ENCODE data around the gene SUMF2. TPM values are rescaled to one million over a fixed set of nuclear protein-coding genes. Genes with fewer than 3 reads are reported as not detected.
A peak's percentile ranks its signal among the peaks of the same experiment; 100 is the strongest.
"Not testable (repeated sequence)": the region's sequence is repeated elsewhere in the genome, so short reads cannot be mapped to it uniquely, and the experiment has no call there.

The SUMF2 gene
- total RNA-seq, 1 donor from 2014 or later: 157 TPM

GRCh38 chr7:56046721-56047445, 17.2 kb upstream of the SUMF2 start:
- Mint-ChIP-seq H3K4me3 (no peak overlapping the region), H3K36me3 (ENCODE audit: low read depth) (peaks cover 4% of the 10 kb centered on the region), H3K9me3 (no peaks in the 10 kb centered on the region), H3K4me1 (ENCODE audit: low read depth) (peaks cover 9% of the 10 kb centered on the region), H3K27me3 (ENCODE audit: insufficient read depth) (no peaks in the 10 kb centered on the region), H3K27ac (no peak overlapping the region)
- intact Hi-C loops (cut with micrococcal nuclease): no loop called here
- no peak for DNase-seq (ENCODE audit: low spot score)

DNA sequence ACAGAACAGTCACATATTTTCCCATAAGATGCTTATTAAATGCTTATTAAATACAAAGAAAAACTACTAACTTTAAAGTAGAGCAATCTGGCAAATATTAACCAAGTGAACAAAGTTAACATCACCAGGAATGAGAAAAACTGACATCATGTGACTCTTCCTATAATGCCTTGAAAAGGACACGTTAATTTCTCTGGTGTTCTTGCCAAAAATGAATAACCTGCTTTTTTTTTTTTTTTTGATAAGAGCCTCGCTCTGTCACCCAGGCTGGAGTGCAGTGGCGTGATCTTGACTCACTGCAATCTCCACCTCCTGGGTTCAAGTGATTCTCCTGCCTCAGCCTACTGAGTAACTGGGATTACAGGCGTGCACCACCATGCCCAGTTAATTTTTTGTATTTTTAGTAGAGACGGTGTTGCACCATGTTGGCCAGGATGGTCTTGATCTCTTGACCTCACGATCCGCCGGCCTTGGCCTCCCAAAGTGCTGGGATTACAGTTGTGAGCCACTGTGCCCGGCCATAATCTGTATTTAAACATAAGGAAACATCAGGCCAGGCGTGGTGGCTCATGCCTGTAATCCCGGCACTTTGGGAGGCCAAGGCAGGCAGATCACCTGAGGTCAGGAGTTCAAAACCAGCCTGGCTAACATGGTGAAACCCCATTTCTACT, 16.5 kb upstream of the SUMF2 start:
- H3K36me3 Mint-ChIP-seq (ENCODE audit: low read depth); H3K9me3 Mint-ChIP-seq; H3K27me3 Mint-ChIP-seq (ENCODE audit: insufficient read depth); intact Hi-C loops (cut with micrococcal nuclease); H3K4me1 Mint-ChIP-seq (ENCODE audit: low read depth); H3K27ac Mint-ChIP-seq; H3K4me3 Mint-ChIP-seq; DNase-seq (ENCODE audit: low spot score): not testable (repeated sequence)

DNA sequence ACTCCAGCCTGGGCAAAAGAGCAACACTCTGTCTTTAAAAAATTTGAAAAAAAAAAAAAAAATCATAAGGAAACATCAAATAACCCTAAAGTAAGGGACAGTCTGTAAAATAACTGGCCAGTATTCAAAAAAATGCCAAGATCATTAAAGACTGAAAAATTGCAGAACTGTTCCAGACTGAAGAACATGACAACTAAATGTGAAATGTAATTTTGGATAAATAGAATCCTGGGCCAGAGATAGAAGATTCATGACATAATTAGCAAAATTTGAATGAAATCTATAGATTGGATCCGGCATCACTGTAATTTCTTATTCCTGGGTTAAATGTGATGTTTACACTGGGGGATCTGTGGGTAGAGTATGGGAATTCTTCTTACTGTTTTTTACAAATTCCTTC, 15.8 kb upstream of the SUMF2 start:
- intact Hi-C loops (cut with micrococcal nuclease): no loop called here
- H3K4me1 Mint-ChIP-seq (ENCODE audit: low read depth): peaks cover 16% of the 10 kb centered on the region
- DNase-seq (ENCODE audit: low spot score): no peak
- H3K9me3 Mint-ChIP-seq: no peaks in the 10 kb centered on the region
- no peak overlapping the region for H3K4me3 Mint-ChIP-seq
- H3K27ac Mint-ChIP-seq: no peak overlapping the region
- H3K36me3 Mint-ChIP-seq (ENCODE audit: low read depth): peaks cover 8% of the 10 kb centered on the region
- no peaks in the 10 kb centered on the region for H3K27me3 Mint-ChIP-seq (ENCODE audit: insufficient read depth)

DNA sequence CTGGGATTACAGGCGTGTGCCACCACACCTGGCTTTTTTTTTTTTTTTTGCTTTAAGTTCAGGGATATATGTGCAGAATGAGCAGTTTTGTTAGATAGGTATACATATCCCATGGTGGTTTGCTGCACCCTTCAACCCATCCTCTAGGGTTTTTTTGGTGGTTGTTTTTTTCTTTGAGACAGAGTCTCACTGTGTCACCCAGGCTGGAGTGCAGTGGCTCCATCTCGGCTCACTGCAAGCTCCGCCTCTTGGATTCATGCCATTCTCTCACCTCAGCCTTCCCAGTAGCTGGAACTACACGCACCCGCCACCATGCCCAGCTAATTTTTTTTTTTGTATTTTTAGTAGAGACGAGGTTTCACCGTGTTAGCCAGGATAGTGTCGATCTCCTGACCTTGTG, 15.3 kb upstream of the SUMF2 start:
- H3K27me3 Mint-ChIP-seq (ENCODE audit: insufficient read depth); H3K4me3 Mint-ChIP-seq; H3K27ac Mint-ChIP-seq; H3K9me3 Mint-ChIP-seq; DNase-seq (ENCODE audit: low spot score); intact Hi-C loops (cut with micrococcal nuclease): not testable (repeated sequence)
- peaks cover 21% of the 10 kb centered on the region for H3K4me1 Mint-ChIP-seq (ENCODE audit: low read depth)
- H3K36me3 Mint-ChIP-seq (ENCODE audit: low read depth): peaks cover 12% of the 10 kb centered on the region

DNA sequence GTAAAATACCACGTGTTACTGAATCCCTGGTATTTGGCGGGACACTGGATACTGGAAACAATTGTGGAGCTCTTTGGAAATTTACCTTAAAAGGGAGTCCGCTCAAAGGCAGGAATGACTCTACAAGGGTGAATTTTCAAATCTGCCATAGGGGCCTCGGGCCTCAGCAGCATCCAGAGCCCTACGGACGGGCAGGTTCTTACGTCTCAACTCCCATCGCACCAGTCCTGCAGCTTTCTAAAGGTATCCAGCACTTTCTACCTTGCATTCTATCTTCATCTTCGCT, 13.1 kb upstream of the SUMF2 start:
- Mint-ChIP-seq H3K27me3 (ENCODE audit: insufficient read depth) (no peaks in the 10 kb centered on the region), H3K36me3 (ENCODE audit: low read depth) (peaks cover 28% of the 10 kb centered on the region), H3K9me3 (no peaks in the 10 kb centered on the region), H3K4me3 (peak overlapping the region; percentile 97), H3K27ac (peak overlapping the region; percentile 95), H3K4me1 (ENCODE audit: low read depth) (peaks cover 43% of the 10 kb centered on the region)
- intact Hi-C loops (cut with micrococcal nuclease): loop anchor here (1.0 to 5.0 kb wide), 12 partner anchors 13 to 685 kb away; partner anchors contain the start of genes CHCHD2, MRPS17, NIPSNAP2 and SUMF2
- no peak for DNase-seq (ENCODE audit: low spot score)

DNA sequence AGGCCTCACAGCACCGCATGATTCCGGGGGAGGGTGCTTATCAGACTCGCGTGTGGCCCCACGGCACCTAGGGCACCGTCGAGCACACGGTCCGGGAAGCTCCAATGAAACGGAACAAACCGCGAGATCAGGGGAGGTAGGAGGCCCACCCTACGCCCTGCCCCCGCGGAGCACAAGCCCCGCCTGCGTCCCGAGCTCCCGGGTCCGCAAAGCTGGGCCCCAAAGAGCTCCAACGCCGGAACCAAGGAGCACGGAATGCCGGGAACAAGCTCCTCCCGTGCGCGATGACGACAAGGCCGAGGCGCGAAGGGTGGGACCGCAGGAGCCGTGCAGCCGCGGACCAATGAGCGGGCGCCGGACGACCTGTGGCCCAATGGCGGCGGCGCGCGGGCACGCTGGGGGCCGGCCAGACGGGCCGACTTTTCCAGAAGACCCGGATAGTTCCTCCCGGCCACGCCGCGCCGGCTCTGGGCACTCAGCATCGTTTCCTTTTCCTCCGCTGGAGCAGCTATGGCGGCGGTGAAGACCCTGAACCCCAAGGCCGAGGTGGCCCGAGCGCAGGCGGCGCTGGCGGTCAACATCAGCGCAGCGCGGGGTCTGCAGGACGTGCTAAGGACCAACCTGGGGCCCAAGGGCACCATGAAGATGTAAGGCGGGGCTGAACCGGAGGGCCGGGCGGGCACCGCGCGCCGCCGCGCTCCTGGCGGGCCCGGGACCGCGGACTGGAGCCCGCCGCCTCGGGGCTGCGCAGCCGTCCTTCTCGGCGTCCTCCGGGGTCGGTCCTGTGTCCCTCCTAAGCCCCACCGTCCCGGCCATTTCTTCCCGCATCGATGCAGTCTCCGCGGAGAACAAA, 12.5 kb upstream of the SUMF2 start, which contains the start of the genes CCT6A and PSPH:
Gene CCT6A, plus strand, starts transcription at position 427 of the 853 bp plus-strand sequence. Its CDS starts 84 bp downstream, at position 511.
Gene PSPH, minus strand, starts transcription at position 106 of the 853 bp plus-strand sequence. CDS start 30,232 bp downstream, outside the sequence.
- H3K27me3 Mint-ChIP-seq (ENCODE audit: insufficient read depth): no peaks in the 10 kb centered on the region
- peaks cover 31% of the 10 kb centered on the region for H3K36me3 Mint-ChIP-seq (ENCODE audit: low read depth)
- peak; percentile 89 for DNase-seq (ENCODE audit: low spot score)
- intact Hi-C loops (cut with micrococcal nuclease): loop anchor here (1.0 to 5.0 kb wide), 12 partner anchors 13 to 685 kb away; partner anchors contain the start of genes CHCHD2, MRPS17, NIPSNAP2 and SUMF2
- H3K9me3 Mint-ChIP-seq: no peaks in the 10 kb centered on the region
- H3K4me3 Mint-ChIP-seq: peak within 1 kb of the TSS; percentile 97
- H3K4me1 Mint-ChIP-seq (ENCODE audit: low read depth): peaks cover 46% of the 10 kb centered on the region
- H3K27ac Mint-ChIP-seq: peak within 1 kb of the TSS; percentile 95

DNA sequence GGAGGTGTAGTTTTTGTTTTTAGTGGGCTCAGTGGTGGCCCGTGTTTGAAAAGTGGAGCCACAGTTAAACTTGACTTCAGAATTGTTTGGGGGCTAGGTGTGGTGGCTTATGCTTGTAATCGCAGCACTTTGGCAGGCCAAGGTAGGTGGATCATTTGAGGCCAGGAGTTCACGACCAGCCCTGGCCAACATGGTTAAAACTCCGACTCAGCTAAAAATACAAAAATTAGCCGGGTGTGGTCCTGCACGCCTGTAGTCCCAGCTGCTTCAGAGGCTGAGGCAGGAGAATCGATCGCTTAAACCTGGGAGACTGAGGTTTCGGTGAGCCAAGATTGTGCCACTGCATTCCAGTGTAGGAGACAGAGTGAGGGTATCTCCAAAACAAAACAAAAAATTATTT, 10.7 kb upstream of the SUMF2 start:
- peaks cover 44% of the 10 kb centered on the region for H3K36me3 Mint-ChIP-seq (ENCODE audit: low read depth)
- peaks cover 51% of the 10 kb centered on the region for H3K4me1 Mint-ChIP-seq (ENCODE audit: low read depth)
- no peaks in the 10 kb centered on the region for H3K27me3 Mint-ChIP-seq (ENCODE audit: insufficient read depth)
- H3K4me3 Mint-ChIP-seq: peak overlapping the region; percentile 97
- H3K9me3 Mint-ChIP-seq: no peaks in the 10 kb centered on the region
- DNase-seq (ENCODE audit: low spot score): no peak
- intact Hi-C loops (cut with micrococcal nuclease): loop anchor here (5.0 kb wide), 3 partner anchors 154 to 521 kb away; partner anchors contain the start of gene VOPP1
- H3K27ac Mint-ChIP-seq: no peak overlapping the region

DNA sequence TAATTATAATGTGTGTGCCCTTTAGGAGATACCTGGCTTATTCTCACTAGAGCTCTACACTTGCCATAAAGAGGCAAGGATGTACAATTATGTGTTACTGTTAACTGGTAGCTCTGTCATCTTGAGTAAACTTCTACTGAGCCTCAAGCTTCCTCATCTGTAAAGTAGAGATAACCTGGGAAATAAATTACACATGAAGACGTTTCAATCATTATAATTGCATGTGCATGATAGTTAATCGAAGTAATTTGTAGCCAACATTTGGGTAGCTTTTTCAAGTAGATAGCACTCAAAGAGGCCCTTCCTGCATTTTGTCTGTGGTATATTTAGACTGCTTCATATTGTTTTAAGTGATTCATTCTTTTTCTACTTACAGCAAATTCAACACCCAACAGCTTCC, 10.1 kb upstream of the SUMF2 start:
- no peaks in the 10 kb centered on the region for H3K9me3 Mint-ChIP-seq
- peak overlapping the region; percentile 23 for H3K27ac Mint-ChIP-seq
- H3K36me3 Mint-ChIP-seq (ENCODE audit: low read depth): peaks cover 49% of the 10 kb centered on the region
- intact Hi-C loops (cut with micrococcal nuclease): loop anchor here (5.0 kb wide), 3 partner anchors 153 to 522 kb away; partner anchors contain the start of gene VOPP1
- H3K4me3 Mint-ChIP-seq: peak overlapping the region; percentile 59
- DNase-seq (ENCODE audit: low spot score): no peak
- no peaks in the 10 kb centered on the region for H3K27me3 Mint-ChIP-seq (ENCODE audit: insufficient read depth)
- peaks cover 51% of the 10 kb centered on the region for H3K4me1 Mint-ChIP-seq (ENCODE audit: low read depth)

- DNase-seq (ENCODE audit: low spot score): no peak
- intact Hi-C loops (cut with micrococcal nuclease): no loop called here
- H3K4me1 Mint-ChIP-seq (ENCODE audit: low read depth): peaks cover 52% of the 10 kb centered on the region
- H3K36me3 Mint-ChIP-seq (ENCODE audit: low read depth): peaks cover 60% of the 10 kb centered on the region
- peak overlapping the region; percentile 40 for H3K27ac Mint-ChIP-seq
- no peaks in the 10 kb centered on the region for H3K9me3 Mint-ChIP-seq
- no peaks in the 10 kb centered on the region for H3K27me3 Mint-ChIP-seq (ENCODE audit: insufficient read depth)
- H3K4me3 Mint-ChIP-seq: peak overlapping the region; percentile 50
Observed at GRCh38 chr7:56062382-56062781, 1.7 kb upstream of the SUMF2 start.

GRCh38 chr7:56063500-56063881, 595 bp upstream of the SUMF2 start:
- peak overlapping the region; percentile 94 for H3K4me3 Mint-ChIP-seq
- H3K27me3 Mint-ChIP-seq (ENCODE audit: insufficient read depth): no peaks in the 10 kb centered on the region
- no peak for DNase-seq (ENCODE audit: low spot score)
- H3K4me1 Mint-ChIP-seq (ENCODE audit: low read depth): peaks cover 46% of the 10 kb centered on the region
- peaks cover 50% of the 10 kb centered on the region for H3K36me3 Mint-ChIP-seq (ENCODE audit: low read depth)
- peak overlapping the region; percentile 87 for H3K27ac Mint-ChIP-seq
- intact Hi-C loops (cut with micrococcal nuclease): no loop called here
- H3K9me3 Mint-ChIP-seq: no peaks in the 10 kb centered on the region

DNA sequence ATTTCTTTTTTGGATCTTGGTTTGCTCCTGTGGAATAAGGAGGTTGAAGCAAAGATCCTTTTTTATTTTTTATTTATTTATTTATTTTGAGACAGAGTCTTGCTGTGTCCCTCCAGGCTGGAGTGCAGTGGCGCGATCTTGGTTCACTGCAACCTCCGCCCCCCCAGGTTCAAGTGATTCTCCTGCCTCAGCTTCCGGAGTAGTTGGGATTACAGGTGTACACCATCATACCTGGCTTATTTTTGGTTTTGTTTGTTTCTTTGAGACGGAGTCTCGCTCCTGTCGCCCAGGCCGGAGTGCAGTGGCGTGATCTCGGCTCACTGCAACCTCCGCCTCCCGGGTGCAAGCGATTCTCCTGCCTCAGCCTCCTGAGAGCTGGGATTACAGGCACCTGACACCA, 2.3 kb downstream of the SUMF2 start:
- peak overlapping the region; percentile 7 for H3K4me3 Mint-ChIP-seq
- not testable (repeated sequence) for H3K9me3 Mint-ChIP-seq; H3K27me3 Mint-ChIP-seq (ENCODE audit: insufficient read depth)

DNA sequence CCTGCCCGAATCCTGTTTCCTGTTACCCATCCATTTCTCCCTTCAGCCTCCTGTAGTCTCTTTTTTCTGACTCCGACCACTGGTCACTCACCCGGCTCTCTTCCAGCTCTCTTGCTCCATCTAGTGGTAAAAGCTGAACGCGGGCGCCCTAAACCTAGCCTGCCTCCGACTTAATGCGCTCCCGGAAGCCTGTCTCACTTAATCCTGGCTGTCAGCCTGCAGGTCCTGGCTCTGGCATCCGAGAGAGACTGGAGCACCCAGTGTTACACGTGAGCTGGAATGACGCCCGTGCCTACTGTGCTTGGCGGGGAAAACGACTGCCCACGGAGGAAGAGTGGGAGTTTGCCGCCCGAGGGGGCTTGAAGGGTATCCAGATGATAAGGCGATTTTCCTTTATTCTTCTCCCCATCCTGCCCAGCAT, 10.3 kb downstream of the SUMF2 start:
- peaks cover 5% of the 10 kb centered on the region for H3K4me1 Mint-ChIP-seq (ENCODE audit: low read depth)
- no peak overlapping the region for H3K4me3 Mint-ChIP-seq
- intact Hi-C loops (cut with micrococcal nuclease): loop anchor here (1.0 kb wide), 4 partner anchors 10 to 433 kb away; partner anchors contain the start of gene SUMF2
- H3K9me3 Mint-ChIP-seq: no peaks in the 10 kb centered on the region
- H3K27me3 Mint-ChIP-seq (ENCODE audit: insufficient read depth): no peaks in the 10 kb centered on the region
- H3K36me3 Mint-ChIP-seq (ENCODE audit: low read depth): peaks cover 30% of the 10 kb centered on the region
- DNase-seq (ENCODE audit: low spot score): peak; percentile 59
- H3K27ac Mint-ChIP-seq: peak overlapping the region; percentile 24

More for the DNA sequence above, 2.3 kb downstream of the SUMF2 start:
- intact Hi-C loops (cut with micrococcal nuclease); H3K27ac Mint-ChIP-seq; DNase-seq (ENCODE audit: low spot score): not testable (repeated sequence)
- Mint-ChIP-seq H3K36me3 (ENCODE audit: low read depth) (peaks cover 41% of the 10 kb centered on the region), H3K4me1 (ENCODE audit: low read depth) (peaks cover 30% of the 10 kb centered on the region)
